Medulla oblongata (tissue), 1 donor: ENCODE results near the gene MAN1A1.
"Not testable (repeated sequence)": the region's sequence is repeated elsewhere in the genome, so short reads cannot be mapped to it uniquely, and the experiment has no call there.

Source experiments
- DNase-seq: peaks from one replicate; pipeline ENCODE4 v3.0.0-alpha.2; 2015; ENCODE audit errors: extremely low spot score

MAN1A1 gene

DNA sequence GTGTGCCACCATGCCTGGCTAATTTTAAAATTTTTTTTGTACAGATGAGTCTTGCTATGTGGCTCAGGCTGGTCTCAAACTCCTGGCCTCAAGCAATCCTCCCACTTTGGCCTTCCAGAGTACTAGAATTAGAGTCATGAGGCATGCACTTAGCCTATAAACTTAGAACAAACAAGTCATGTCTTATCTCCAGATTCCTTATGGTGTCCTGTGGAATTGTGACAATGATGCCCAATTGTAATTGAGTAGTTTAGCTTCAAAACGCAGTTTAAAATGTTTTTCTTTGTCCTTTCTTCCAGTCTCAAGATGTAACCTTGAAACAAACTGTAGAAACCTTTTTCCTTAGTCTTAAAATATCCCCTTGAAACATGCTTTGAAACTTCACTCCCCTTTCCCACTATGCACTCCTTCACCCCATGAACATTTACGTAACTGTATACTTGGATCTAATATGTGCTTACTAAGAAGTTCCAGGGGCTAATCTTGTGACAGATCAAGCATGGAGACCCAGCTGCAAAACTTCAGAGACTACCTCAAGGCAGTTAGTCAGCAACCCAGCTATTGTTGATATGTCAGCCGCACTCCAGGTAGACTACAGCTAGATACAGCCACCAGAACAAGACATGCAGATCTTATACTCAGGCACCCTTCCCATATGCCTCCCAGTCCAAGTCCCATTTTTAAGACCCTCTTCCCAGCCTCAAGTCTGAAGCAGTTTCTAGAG is 46.2 kb downstream of the MAN1A1 start:
- no peak for DNase-seq

DNA sequence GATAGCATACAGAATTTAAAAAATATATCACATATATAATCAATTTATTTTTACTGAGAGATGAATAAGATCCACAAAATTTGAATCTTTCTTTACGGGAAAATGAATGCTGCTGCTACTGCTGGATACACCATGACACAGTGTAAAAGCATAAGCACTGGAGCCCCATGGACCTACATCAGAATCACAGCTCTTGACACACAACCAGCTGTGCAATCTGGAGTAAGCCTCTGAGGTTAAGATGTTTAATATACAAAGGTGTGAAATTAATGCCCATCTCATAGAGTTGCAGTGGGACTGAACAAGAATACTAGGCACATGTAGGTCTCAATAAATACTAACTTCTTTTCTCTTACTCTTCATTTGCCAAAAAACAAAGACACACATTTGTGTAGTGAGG is 48.1 kb downstream of the MAN1A1 start:
- DNase-seq: no peak

DNA sequence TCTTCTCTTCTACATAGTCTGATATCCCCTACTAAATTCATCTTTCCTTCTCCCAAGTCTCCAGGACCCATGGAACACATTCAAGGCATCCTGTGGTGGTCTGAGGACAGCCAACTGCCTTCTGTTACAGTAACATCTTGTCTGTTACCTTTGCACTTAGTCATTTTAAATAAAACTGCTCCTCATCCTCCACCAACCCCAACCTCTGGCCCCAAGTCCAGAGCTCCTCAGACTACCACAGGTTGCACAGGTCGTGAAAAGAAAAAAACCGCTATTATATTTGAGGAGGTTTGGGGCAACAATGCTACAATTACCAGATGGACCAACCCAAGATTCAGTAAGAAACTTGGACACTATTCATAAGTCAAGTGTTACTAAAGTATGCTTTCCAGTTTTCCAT is 49.9 kb downstream of the MAN1A1 start:
- DNase-seq: no peak

DNA sequence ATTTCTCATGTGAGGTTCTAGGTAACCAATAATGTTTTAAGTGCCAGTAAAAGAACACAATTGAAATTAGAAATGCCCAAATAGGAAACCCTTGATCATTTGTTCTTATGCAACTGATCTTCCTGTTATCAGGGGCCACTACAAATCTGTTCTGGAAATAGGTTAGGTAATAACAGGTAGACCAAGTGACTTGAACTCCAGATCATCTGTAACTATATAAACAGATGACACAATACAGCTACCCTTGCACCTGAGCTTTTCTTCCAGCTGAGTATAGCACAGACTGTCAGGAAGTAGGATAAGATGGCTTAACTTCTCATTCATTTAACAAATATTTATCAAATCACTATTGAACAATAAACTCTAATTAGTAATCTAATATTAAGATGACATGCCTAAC is 52.5 kb downstream of the MAN1A1 start:
- DNase-seq: no peak

DNA sequence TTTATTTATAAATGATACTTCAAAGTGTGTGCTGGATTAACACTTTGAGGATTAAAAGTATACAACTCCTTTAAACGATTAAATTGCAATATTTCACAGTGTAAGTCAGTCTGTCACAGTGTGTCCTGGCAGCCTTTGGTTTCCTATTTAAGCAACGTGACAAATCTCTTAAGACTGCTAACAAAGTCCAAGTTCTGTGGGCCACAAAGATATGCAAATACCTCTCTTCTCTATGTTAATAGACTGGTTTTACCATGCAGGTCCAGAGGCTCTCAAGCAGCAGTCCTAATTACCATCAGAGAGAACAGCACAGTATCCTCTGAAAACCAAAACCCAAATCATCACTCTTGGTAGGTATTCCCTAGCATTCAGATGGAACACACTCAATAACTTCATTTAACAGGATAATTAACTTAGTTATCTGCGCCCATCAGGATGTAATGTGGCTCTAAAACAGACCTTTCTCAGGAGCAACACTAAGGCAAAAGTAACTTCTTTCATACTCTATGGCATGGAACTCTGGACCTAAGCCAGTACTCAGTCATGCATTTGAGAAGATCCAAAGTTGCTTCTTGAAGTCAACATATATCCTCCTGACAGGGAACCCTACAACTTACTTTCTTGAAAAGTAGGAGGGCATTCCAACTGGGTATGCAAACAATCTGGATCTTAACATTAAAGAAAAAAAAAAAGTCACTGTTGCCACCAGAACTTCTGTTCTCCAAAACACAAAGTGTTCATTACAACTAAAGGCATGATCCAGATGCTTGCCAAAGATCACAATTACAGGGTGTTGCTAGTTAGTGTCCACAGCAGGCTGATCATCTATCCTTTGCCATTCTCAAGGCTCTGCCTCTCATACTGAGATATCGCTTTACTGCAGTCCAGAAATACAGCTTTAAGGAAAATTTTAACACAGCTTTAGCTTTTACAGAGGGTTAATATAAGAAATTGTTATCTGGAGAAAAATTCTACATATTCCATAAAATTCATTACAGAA is 53.2 kb downstream of the MAN1A1 start:
- no peak for DNase-seq

DNA sequence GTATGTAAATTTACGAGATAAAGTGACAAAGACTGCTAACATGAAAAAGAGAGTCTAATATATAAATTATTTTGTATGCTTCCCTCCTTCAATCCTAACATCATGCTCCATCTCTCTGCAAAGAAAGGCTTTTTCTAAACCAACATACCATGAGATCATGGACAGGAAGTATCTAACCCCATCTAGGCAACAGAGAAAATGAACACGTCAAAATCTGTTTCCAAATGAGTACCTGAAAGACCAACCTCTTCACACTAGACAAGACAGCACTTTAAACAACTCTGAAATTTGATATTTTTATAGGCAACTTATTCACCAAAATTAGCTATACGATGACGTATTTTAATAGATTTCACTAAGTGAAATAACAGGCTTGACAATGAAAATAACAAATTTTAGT is 54.6 kb downstream of the MAN1A1 start:
- no peak for DNase-seq

DNA sequence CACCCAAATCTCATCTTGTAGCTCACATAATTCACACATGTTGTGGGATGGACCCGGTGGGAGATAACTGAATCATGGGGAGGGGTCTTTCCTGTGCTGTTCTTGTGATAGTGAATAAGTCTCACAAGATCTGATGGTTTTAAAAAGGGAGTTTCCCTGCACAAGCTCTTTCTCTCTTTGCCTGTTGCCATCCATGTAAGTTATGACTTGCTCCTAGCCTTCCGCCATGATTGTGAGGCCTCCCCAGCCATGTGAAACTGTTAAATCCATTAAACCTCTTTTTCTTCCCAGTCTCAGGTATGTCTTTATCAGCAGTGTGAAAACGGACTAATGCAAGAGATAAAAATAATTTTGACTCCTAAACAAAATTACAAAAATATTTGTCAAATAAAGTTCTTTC is 58.5 kb downstream of the MAN1A1 start:
- not testable (repeated sequence) for DNase-seq

DNA sequence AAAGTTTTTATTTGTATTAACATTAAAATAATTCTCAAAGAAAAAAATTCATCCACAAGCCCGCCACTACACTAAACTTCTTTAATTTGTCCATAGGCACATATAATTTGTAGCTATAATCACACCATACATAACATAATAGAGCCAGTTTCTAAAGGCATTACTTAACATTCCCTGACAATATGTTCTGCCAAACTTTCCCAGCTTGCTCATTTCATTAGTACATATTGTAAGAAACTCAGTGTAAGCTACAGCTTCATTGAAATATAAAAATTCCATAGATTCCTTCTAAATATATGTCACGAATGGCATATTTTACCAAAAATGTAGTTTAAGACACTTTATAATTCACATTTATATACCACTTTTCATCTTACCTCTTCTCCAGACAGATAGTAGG is 59.3 kb downstream of the MAN1A1 start:
- no peak for DNase-seq

DNA sequence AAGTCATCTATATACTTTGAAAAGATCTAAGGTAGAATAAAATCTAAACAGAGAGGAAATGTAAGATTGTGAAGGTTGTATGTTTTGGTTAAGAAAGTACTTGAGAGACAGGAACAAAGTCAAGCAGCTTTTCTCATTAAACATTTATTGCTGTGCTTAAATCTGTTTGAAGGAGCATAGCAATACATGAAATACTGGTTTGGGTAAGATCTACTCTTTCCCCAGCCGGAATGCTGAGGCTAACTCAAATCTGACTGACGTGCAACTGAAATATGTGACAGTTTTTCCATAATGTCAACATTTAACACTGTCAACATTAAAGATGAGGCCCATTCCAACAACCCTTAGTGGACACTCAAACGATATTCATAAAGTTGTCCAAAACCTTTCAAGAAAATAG is 59.9 kb downstream of the MAN1A1 start:
- no peak for DNase-seq

DNA sequence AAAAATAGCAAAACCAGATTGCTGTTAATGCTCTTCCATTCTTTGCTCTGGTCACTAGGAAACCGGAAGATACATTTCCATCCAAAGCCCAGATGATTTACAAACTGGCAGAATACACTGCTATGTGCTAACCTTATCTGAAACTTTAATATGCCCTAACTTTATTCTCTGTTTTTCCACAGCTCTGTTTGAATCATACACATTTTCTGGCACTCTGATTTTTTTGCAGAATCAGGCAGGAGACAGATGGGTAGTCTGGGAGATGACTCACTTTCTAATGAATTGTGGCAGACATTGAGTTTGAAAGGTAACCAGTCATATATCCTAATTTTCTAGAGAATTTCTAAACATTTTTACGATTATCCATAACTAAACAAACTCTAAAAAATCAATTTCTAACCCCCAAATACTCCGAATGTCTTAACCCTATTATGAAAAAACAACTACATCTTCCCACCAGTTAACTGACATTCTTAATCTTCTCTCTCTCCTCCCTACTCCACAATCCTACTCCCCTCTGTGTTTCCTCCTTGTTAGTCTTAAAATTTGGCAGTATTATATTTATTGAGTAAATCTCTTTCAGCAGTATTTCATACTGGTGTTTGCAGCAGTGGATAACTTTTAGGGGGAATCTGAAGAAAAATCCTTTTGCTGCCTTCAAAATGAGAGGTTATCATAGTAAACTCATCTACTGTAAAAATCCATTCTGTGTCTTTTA is 63.5 kb downstream of the MAN1A1 start:
- no peak for DNase-seq

DNA sequence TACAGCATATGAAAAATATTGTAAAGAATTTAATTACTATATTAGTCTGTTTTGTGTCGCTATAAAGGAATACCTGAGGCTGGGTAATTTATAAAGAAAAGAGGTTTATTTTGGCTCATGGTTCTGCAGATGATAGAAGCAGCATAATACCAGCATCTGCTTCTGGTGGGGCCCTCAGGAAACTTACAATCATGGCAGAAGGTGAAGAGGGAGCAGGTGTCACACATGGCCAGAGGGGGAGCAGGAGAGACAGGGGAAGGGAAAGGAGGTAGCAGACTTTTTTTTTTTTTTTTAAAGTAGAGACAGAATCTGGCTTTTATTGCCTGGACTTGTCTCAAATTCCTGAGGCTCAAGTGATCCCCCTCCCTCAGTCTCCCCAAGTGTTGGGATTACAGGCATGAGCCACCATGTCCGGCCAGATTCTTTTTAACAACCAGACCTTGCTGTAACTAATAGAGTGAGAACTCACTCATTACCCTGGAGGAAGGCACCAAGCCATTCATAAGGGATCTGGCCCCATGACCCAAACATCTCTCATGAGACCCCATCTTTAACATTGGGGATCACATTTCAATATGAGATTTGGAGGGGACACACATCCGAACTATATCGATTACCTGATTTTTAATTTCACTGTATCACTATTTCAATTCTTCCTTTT is 64.6 kb downstream of the MAN1A1 start:
- DNase-seq: no peak

DNA sequence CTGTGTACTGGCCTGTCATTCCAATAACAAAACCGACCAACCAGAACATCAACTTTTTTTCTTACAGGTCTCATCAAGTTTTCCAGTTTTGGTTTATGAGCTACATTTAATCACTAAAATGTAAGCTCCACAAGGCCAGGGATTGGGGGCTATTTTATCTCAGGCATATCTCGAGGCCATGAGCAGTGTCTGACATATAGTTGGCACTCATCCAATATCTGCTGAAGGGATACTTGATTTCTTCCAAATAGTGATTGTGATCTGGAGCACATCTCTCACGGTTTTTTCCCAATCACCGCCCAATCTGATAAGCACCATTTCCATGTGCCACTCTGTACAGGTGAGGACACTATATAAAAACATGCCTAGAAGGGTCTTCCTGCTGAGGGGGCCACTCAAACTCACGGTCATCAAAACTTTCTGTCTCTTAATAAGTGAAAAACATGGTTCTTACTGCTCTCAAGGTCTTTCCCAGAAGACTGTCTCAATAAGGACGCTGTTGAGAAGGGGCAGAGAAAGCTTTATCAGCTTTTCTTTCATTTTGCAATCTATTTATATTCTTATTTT is 65.5 kb downstream of the MAN1A1 start:
- no peak for DNase-seq

DNA sequence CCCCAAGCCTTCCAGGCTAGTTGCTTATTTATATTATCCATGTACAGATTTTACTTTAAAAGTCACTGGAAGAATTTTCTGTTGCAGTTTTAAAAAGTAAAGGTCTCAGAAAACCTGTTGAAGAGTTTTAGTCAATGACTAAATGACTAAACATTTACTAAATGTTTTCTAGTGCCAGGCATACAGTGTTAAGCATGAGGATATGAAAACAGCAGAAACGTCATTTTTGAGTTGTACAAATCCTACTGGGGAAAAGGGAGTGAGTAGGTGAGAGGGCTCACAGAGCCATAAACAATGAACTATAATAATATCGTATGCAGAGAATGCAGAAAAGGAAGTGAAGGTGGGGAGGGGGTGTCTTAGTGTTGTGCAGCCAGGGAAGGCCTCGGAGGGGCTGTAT is 66.3 kb downstream of the MAN1A1 start:
- no peak for DNase-seq

DNA sequence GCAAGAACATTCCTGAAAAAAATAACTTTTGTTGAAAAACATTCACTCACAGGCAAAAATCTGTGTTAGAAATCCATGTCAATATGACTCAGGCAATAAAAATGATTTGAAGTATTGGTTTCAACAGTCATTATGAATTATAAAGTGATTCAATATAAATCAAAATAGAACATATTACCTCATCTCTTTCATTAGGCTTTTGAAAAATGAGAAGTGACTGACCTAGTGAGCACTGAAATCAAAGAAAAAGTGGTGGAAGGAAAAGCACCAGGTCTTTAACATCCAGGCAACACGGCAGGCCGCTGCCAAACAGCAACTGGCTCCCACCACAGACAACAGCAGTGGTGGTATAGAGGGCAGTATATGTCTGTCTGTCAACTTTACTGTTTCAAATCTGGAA is 68.9 kb downstream of the MAN1A1 start:
- DNase-seq: no peak

DNA sequence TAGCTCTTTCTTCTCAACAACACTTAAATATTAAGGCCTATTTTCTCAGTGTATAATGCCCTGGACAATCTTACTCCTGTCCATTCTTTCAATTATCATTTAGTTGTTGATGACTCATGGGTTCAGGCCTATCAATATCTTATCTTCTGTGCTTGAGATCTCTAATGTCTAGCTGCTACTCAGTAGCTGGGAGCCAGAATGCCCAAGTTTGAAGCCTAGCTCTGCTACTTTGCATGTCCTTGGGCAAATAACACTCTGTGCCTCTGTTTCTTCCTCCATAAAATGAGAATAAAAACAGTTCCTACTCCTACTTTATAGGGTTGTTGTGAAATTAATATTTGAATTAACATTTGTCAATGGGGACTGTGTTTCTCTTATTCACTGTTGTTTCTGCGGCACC is 69.5 kb downstream of the MAN1A1 start:
- no peak for DNase-seq

DNA sequence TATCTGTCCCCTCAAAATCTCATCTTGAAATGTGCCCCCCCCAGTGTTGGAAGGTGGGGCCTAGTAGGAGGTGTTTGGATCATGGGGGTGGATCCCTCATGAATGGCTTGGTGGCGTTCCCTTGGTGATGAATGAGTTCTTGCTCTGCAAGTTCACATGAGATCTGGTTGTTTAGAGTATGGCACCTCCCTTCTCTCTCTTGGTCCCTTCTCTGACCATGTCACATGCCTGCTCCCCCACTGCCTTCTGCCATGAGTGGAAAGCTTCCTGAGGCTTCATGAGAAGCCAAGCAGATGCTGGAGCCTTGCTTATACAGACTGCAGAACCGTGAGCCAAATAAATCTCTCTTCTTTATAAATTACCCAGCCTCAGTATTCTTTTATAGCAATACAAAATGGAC is 70.9 kb downstream of the MAN1A1 start:
- DNase-seq: no peak

DNA sequence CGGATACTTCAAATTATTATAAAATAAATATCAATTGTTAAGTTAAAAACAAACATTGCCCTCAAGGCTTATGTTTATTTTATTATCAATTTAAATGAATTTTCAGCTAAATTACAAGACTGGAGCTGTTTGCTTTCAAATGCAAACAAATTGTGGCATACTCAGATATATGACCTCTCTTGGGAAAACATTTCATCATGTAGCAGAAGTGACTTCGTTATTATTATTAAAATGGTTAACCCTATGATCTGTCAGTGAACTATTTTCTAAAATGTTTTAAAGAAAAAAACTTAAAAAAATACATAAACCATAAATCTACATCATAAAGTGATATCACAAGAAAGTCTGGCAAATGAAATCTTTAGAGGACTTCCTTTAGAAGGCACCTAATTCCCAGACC is 72.5 kb downstream of the MAN1A1 start:
- no peak for DNase-seq

DNA sequence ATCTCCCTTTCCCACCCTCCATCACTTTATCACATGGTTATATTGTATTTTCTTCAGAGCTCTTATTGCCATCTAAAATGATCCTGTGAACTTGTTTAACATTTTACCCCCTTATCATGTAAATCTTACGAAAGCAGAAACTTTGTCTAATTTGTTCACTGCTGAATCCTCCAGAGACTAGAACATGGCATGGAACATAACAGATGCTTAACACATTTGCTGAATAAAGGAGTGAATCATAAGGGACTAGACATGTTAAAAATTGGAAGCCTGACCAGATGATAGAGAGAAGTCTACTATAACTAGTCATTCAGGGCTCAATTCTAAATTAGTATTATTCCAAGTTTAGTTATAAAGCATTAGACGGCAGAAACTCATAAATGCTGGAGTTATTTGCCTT is 73.3 kb downstream of the MAN1A1 start:
- no peak for DNase-seq

DNA sequence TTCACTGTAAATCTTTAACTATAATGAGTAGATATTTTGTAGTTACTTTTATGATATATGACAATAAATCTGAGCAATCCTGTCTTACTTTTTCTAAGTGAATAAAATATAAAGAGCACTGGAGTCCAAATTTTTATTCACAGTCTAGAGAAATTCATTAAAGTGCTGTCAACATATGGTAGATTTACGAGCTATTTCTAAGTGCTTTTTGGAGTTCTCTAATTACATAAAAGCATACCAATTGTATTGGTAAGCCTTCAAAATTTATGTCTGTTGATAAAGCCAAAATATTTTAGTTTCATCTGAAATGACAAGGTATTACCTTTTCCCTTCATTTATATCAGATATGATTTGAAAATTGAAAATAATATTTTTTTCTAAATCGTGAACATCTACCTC is 75.4 kb downstream of the MAN1A1 start:
- DNase-seq: no peak

DNA sequence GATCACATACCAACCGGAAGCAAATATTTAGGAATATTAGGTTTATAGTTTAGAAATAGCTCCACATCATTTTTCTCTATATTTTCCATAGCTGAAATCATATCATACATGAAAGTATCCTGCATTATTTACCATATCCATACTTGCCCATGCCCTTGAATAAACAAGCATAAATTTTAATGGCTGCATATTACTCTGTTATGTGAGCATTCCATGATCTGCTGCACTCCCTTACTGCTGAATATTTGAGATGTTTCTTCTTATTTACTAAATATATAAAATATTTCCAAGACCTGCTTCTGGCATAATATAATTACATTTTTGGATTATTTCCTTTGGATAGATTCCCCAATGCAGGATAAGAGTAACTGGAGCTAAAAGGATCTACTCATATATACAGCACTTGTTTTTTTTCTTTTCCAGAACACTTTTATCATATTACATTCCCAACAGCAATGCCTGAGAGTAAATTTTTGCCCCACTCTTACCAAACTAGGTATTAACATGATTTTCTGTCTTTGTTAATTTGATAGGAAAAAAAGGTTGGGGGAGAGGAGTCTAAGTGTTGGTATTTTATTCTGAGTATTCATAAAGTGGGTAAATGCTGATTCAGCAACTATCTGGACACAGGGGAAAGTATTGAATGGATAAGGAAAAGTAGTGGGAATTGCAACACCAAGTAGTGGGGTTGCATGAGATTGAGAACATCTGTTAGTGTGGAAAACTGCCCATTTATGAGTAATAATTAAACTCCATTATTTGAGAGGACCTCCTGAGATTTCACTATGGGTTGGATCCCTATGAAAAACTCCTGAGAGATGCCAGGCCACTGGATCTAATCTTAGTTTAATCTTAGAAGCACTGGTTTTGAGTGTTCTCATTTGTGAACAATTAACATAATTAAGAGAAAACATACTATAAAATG is 76.0 kb downstream of the MAN1A1 start:
- no peak for DNase-seq
